ENCODE results near the gene RND2.

- peak; percentile 76 for TF ChIP-seq CTCF (IDR thresholded peaks at IDR 0.05)
- TF ChIP-seq REST (IDR thresholded peaks at IDR 0.05; ENCODE audit: insufficient read depth in 1 of 2, low read depth in 2 of 2, low read length in 1 of 2) = no peak
Measured at GRCh38 chr17:42997984-42998938, 26.8 kb upstream of the RND2 start, which contains the start of gene RPL27.
